HEK293 (cell line): Measurements from ENCODE around the gene KREMEN2.

Source experiments
- CTCF ChIA-PET: fragments of 350-600 bp; formaldehyde crosslinking; extraction: SDS; loops from one replicate; lab custom pipeline; 2021; ENCODE audit warnings: antibody characterized with exemption; lab: Yijun Ruan, JAX
- POLR2A ChIA-PET: fragments of 300-600 bp; formaldehyde crosslinking; extraction: SDS; loops from one replicate; lab custom pipeline; 2020; ENCODE audit warnings: antibody characterized with exemption, inconsistent platforms; lab: Yijun Ruan, JAX
- H3K27ac ChIP-seq: fragments of 200-500 bp; sonication (Bioruptor generic); 2 replicates; pipeline ENCODE4 v1.5.1; 2014; ENCODE audit warnings: low read depth, low read length, control low read depth, inconsistent platforms; ENCODE audit errors: extremely low read depth
- H3K36me3 ChIP-seq, 2 experiments: fragments of 200-500 bp in 1 of 2; sonication (Bioruptor generic) in 1 of 2; 1 replicate in 1 of 2; 2 replicates in 1 of 2; pipeline ENCODE4 v1.5.1; 2014 to 2017; ENCODE audit warnings: inconsistent platforms in 2 of 2, low read length in 2 of 2; ENCODE audit not compliant: control insufficient read depth in 2 of 2, insufficient read depth in 1 of 2
- H3K4me1 ChIP-seq: fragments of 200-500 bp; sonication (Bioruptor generic); 2 replicates; pipeline ENCODE4 v1.5.1; 2014; ENCODE audit warnings: mild to moderate bottlenecking, low read length, inconsistent platforms; ENCODE audit not compliant: control insufficient read depth, insufficient read depth
- H3K4me3 ChIP-seq: 2 replicates; pipeline ENCODE4 v1.5.1; 2011; ENCODE audit warnings: low read depth, mild to moderate bottlenecking, control low read depth, low read length, moderate library complexity
- H3K9me3 ChIP-seq: fragments of 200-500 bp; sonication (Bioruptor generic); 2 replicates; pipeline ENCODE4 v1.5.1; 2014; ENCODE audit warnings: low read depth, low read length, inconsistent platforms; ENCODE audit not compliant: control insufficient read depth, insufficient read depth
- GLIS1 ChIP-seq: fragments of 450-650 bp; formaldehyde crosslinking; IDR thresholded peaks from 2 replicates; pipeline ENCODE4 v1.5.1; 2016; ENCODE audit warnings: missing biosample characterization, missing genetic modification characterization
- GLIS2 ChIP-seq: fragments of 450-650 bp; formaldehyde crosslinking; IDR thresholded peaks from 2 replicates; pipeline ENCODE4 v1.5.1; 2016; ENCODE audit warnings: missing biosample characterization, missing genetic modification characterization
- MYNN ChIP-seq: fragments of 450-650 bp; formaldehyde crosslinking; IDR thresholded peaks from 2 replicates; pipeline ENCODE4 v1.5.1; 2016; ENCODE audit warnings: missing biosample characterization, missing genetic modification characterization, borderline replicate concordance
- SCRT2 ChIP-seq: fragments of 450-650 bp; formaldehyde crosslinking; IDR thresholded peaks from 2 replicates; pipeline ENCODE4 v1.5.1; 2016; ENCODE audit warnings: missing biosample characterization, missing genetic modification characterization
- SP3 ChIP-seq: fragments of 450-650 bp; formaldehyde crosslinking; IDR thresholded peaks from 2 replicates; pipeline ENCODE4 v1.5.1; 2016; ENCODE audit warnings: missing biosample characterization, missing genetic modification characterization
- ZNF146 ChIP-seq: fragments of 450-650 bp; formaldehyde crosslinking; IDR thresholded peaks from 2 replicates; pipeline ENCODE4 v1.5.1; 2016; ENCODE audit warnings: missing biosample characterization, missing genetic modification characterization
- ZNF16 ChIP-seq: fragments of 450-650 bp; formaldehyde crosslinking; IDR thresholded peaks from 2 replicates; pipeline ENCODE4 v1.5.1; 2016; ENCODE audit warnings: low read depth, missing biosample characterization, missing genetic modification characterization
- ZNF514 ChIP-seq: fragments of 450-650 bp; formaldehyde crosslinking; IDR thresholded peaks from 2 replicates; pipeline ENCODE4 v1.5.1; 2016; ENCODE audit warnings: missing biosample characterization, missing genetic modification characterization
- ZNF548 ChIP-seq: fragments of 450-650 bp; formaldehyde crosslinking; IDR thresholded peaks from 2 replicates; pipeline ENCODE4 v1.5.1; 2016; ENCODE audit warnings: missing biosample characterization, missing genetic modification characterization
- ZNF670 ChIP-seq: fragments of 450-650 bp; formaldehyde crosslinking; IDR thresholded peaks from 2 replicates; pipeline ENCODE4 v1.5.1; 2016; ENCODE audit warnings: missing biosample characterization, missing genetic modification characterization, low read depth
- TF ChIP-seq, protein P1 (sequence below): fragments of 450-650 bp; formaldehyde crosslinking; IDR thresholded peaks from 2 replicates; pipeline ENCODE4 v1.5.1; 2017; ENCODE audit warnings: missing biosample characterization, missing genetic modification characterization
- TF ChIP-seq, protein P2 (sequence below): fragments of 450-650 bp; formaldehyde crosslinking; IDR thresholded peaks from 2 replicates; pipeline ENCODE4 v1.5.1; 2016; ENCODE audit warnings: missing biosample characterization, missing genetic modification characterization
- TF ChIP-seq, protein P3 (sequence below): fragments of 450-650 bp; formaldehyde crosslinking; IDR thresholded peaks from 2 replicates; pipeline ENCODE4 v1.5.1; 2016; ENCODE audit warnings: missing biosample characterization, missing genetic modification characterization

Gene KREMEN2

DNA sequence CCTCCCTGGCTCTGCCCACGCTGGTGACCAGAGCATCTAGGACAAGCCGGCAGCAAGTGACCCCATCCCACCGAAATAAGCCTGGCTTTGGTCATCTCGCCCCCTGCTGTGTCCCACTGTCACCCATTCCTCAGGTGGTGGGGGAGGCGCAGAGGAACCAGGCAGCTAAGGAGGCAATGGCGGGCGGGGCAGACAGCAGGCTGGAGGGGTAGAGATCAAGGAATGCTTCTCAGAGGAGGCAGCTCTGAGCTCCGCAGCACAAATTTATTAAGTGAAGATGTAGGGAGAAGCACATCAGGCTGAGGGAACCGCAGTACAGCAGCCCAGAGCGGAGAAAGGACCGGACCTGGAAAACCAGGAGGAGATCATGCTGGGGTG is 7.5 kb upstream of the KREMEN2 start:
- ChIA-PET POLR2A (no interaction called here), CTCF (interaction anchor here (0.5 to 1.0 kb wide), 5 partner anchors 13 to 1027 kb away, joined by 3 to 5 read pairs (median 3); no protein-coding TSS in a partner anchor)
- Histone ChIP-seq H3K4me3 (no peak overlapping the region), H3K4me1 (no peaks in the 10 kb centered on the region), H3K36me3 (no peaks in the 10 kb centered on the region), H3K9me3 (no peaks in the 10 kb centered on the region), H3K27ac (no peak overlapping the region)
- no peak for TF ChIP-seq ZNF16
- no peak for TF ChIP-seq ZNF670 (tag by site-specific recombination)
- TF ChIP-seq ZNF548: no peak
- peak; percentile 31; the same call in 1 of the 2 replicates for TF ChIP-seq SCRT2
- no peak for TF ChIP-seq ZNF514 (tag by site-specific recombination)

DNA sequence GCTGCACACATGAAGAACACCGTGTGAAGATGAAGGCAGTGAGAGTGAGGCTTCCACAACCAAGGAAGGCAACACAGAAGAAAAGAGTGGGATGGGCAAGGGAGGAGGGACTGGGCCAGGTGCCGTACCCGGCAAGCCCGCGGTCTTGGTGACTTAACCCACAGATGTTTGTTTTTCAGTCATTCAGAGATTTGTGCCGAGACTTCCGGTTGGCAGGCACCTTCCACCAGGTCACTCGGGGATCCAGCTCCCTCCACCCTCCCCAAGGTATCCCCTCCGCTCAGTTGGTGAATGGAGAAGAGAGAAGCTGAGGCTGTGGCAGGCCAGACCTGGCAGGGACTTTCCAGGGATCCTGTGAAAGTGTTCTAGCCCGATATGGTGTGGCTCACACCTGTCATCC is 4.9 kb upstream of the KREMEN2 start:
- ChIA-PET POLR2A (no interaction called here), CTCF (interaction anchor here (0.6 to 1.9 kb wide), 6 partner anchors 11 to 1304 kb away, joined by 3 to 7 read pairs (median 4); no protein-coding TSS in a partner anchor)
- TF ChIP-seq, protein P1, sequence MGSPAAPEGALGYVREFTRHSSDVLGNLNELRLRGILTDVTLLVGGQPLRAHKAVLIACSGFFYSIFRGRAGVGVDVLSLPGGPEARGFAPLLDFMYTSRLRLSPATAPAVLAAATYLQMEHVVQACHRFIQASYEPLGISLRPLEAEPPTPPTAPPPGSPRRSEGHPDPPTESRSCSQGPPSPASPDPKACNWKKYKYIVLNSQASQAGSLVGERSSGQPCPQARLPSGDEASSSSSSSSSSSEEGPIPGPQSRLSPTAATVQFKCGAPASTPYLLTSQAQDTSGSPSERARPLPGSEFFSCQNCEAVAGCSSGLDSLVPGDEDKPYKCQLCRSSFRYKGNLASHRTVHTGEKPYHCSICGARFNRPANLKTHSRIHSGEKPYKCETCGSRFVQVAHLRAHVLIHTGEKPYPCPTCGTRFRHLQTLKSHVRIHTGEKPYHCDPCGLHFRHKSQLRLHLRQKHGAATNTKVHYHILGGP: peak; percentile 67
- TF ChIP-seq, protein P2, sequence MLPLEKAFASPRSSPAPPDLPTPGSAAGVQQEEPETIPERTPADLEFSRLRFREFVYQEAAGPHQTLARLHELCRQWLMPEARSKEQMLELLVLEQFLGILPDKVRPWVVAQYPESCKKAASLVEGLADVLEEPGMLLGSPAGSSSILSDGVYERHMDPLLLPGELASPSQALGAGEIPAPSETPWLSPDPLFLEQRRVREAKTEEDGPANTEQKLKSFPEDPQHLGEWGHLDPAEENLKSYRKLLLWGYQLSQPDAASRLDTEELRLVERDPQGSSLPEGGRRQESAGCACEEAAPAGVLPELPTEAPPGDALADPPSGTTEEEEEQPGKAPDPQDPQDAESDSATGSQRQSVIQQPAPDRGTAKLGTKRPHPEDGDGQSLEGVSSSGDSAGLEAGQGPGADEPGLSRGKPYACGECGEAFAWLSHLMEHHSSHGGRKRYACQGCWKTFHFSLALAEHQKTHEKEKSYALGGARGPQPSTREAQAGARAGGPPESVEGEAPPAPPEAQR (tag by site-specific recombination): no peak
- no peaks in the 10 kb centered on the region for H3K36me3 ChIP-seq
- no peak overlapping the region for H3K27ac ChIP-seq
- no peak overlapping the region for H3K4me3 ChIP-seq
- no peaks in the 10 kb centered on the region for H3K9me3 ChIP-seq
- H3K4me1 ChIP-seq: peaks cover 4% of the 10 kb centered on the region

DNA sequence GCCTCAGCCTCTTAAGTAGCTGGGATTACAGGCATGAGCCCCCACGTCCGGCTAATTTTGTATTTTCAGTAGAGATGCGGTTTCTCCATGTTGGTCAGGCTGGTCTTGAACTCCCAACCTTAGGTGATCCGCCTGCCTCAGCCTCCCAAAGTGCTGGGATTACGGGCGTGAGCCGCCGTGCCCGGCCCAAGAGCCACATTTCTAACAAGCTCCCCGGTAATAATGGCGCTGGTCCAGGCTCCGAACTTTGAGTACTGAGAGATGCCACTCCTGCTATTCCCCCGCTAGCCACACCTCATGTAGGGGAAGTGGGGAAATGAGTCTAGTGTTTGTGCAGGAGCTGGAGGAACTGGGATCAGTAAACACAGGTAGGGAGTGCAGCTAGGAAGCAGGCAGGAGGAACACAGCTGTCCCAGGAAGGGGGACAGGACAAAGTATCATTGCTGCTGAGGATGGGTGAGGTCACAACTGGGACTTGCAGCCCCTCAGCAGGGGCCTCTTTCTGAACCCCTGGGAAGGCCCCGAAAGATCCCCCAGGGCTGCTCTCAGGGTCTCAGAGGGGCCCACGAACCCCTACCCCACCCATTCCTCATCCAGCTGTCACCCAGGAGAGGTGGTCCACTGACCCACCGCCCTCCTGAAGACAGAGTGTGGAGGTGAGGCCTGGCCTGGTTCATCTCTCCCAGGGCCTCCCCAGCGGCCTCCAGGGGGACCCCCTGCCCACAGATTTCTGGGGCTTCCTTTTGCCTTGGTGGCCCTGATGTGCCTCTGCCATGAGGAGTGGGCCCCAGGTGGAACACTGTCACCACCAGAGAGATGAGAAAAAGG is 3.7 kb upstream of the KREMEN2 start:
- POLR2A ChIA-PET: no interaction called here
- H3K36me3 ChIP-seq: no peaks in the 10 kb centered on the region
- no peak overlapping the region for H3K4me3 ChIP-seq
- H3K4me1 ChIP-seq: peaks cover 6% of the 10 kb centered on the region
- CTCF ChIA-PET: interaction anchor here (0.6 to 1.9 kb wide), 8 partner anchors 10 to 704 kb away, joined by 3 to 7 read pairs (median 4); no protein-coding TSS in a partner anchor
- no peak overlapping the region for H3K27ac ChIP-seq
- H3K9me3 ChIP-seq: no peaks in the 10 kb centered on the region
- peak; percentile 53 for TF ChIP-seq GLIS1 (tag by site-specific recombination)
- TF ChIP-seq GLIS2: 0 out of 2 replicates have a peak, but pooled peaks have one; percentile 19
- TF ChIP-seq MYNN (tag by site-specific recombination): no peak

DNA sequence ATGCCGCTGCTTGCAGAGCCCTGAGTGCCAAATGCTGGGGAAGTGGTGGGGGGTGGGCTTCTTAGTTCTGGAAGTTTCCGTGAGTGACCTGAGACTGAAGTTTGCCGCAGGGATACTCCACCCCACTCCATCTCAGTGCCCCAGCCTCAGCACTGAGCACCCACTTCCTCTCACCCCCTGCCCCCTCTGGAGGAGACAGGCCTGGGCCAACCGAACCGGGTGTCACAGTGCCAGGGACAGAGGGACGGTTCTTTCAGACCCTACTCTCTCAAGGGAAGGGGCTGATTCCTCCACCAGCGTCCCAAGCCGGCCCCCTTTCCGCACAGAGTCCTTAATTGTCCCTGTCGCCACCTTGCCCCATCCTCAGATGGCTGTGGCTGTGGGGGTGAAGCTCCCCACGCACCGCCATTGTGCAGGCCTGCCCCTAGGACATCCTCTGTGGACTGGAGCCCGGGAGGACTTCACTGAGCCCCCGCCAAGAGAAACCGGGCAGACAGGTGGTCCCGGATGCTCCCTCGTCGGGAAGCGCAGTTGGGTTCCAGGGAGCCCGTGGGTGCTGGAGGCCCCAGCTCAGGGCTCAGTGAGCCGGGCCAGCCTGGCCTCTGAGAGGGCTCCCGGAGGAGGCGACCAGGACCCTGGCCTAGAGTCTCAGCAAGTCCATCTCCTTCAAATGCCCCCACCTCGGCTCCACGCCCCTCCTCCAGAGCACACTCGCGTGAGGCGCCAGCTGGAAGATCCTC is 1.6 kb upstream of the KREMEN2 start:
- POLR2A ChIA-PET: interaction anchor here (1.5 kb wide), 1 partner anchor 27 kb away, joined by 4 read pairs; no protein-coding TSS in a partner anchor
- CTCF ChIA-PET: interaction anchor here (0.5 to 2.0 kb wide), 16 partner anchors 9 to 980 kb away, joined by 3 to 9 read pairs (median 4); partner anchors contain the start of genes ELOB and PKMYT1
- Histone ChIP-seq H3K4me3 (no peak overlapping the region), H3K9me3 (no peaks in the 10 kb centered on the region), H3K36me3 (no peaks in the 10 kb centered on the region), H3K4me1 (peaks cover 6% of the 10 kb centered on the region), H3K27ac (no peak overlapping the region)
- TF ChIP-seq, protein P3, sequence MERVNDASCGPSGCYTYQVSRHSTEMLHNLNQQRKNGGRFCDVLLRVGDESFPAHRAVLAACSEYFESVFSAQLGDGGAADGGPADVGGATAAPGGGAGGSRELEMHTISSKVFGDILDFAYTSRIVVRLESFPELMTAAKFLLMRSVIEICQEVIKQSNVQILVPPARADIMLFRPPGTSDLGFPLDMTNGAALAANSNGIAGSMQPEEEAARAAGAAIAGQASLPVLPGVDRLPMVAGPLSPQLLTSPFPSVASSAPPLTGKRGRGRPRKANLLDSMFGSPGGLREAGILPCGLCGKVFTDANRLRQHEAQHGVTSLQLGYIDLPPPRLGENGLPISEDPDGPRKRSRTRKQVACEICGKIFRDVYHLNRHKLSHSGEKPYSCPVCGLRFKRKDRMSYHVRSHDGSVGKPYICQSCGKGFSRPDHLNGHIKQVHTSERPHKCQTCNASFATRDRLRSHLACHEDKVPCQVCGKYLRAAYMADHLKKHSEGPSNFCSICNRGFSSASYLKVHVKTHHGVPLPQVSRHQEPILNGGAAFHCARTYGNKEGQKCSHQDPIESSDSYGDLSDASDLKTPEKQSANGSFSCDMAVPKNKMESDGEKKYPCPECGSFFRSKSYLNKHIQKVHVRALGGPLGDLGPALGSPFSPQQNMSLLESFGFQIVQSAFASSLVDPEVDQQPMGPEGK (tag by site-specific recombination): 0 out of 2 replicates have a peak, but pooled peaks have one; percentile 46
- TF ChIP-seq ZNF146 (tag by site-specific recombination) (no peak), SP3 (tag by site-specific recombination) (no peak)
